Iris pigment epithelial cell (primary cell): ENCODE measurements around the gene GDAP1L1.
"Not testable (repeated sequence)": the region's sequence is repeated elsewhere in the genome, so short reads cannot be mapped to it uniquely, and the experiment has no call there.

Experiments
- DNase-seq: peaks from one replicate; pipeline ENCODE4 v3.0.0-alpha.2; 2011; ENCODE audit warnings: low read depth

Gene GDAP1L1

DNA sequence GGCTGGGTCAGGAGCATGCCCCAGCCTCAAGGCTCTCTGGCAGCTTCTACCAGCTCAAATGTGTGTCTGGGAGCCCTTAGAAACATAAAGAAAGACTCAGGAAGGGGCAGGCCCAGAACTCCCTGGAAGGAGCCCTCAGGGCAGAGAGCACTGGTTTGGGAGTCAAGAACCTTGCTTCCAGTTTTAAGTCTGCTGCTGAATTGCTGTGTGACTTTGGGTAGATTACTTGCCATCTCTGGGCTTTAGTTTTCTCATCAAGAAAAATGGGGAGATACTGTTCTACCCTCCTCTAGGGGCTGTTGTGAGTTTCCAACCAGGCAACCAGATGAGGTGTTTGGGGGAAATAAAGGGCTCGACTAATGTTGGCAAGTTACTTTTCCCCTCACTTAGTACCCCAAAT, 8.8 kb downstream of the GDAP1L1 start:
- no peak for DNase-seq

DNA sequence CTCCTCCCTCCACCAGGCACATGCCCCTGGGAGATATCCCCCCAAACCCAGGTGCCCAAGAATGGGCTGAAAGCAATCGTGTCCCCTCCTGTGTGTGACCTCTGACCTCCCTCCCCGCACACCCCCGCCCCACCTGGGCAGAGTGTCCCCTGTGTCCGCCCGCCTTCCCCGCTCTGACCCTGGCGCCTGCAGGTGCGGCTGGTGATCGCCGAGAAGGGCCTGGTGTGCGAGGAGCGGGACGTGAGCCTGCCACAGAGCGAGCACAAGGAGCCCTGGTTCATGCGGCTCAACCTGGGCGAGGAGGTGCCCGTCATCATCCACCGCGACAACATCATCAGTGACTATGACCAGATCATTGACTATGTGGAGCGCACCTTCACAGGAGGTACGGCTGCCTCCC, 9.9 kb downstream of the GDAP1L1 start:
- no peak for DNase-seq

DNA sequence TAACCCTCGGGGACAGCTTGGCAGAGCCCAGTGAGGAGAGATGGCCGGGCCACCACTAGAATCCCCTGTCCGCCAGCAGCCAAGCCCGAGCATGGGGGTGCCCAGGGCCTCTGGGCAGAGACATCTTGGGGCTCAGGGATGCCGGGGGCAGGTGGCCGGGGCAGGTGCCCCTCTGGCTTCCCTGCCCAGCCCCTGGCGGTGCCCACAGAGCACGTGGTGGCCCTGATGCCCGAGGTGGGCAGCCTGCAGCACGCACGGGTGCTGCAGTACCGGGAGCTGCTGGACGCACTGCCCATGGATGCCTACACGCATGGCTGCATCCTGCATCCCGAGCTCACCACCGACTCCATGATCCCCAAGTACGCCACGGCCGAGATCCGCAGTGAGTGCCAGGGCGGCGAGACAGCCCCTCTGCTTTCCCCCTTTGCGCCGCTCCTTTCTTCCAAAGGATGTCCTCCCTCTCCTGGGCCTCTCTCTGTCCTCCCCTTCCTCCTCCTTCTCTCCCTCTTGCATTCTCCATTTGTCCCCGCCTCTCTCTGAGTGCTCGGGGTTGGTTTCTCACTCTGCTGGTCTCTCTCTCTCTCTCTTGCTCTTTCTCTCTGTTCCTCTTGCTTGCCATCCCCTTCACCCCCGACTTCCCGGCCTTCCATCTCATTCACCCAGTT, 11.2 kb downstream of the GDAP1L1 start:
- DNase-seq = no peak

DNA sequence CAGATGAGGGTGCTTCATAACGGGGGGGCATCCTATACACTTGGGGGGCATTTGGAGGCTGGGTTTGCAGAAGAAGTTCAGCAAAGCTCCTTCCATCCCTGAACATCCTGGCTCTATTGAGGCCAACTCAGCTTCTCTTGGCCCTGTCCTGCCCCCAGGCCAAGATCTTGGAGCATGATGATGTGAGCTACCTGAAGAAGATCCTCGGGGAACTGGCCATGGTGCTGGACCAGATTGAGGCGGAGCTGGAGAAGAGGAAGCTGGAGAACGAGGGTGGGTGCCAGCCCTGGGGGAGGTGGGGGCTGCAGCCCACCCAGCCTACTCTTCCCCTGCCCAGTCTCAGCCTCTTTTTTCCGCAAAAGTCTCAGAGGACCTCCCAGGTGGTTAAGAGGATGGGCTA, 17.2 kb downstream of the GDAP1L1 start:
- no peak for DNase-seq

DNA sequence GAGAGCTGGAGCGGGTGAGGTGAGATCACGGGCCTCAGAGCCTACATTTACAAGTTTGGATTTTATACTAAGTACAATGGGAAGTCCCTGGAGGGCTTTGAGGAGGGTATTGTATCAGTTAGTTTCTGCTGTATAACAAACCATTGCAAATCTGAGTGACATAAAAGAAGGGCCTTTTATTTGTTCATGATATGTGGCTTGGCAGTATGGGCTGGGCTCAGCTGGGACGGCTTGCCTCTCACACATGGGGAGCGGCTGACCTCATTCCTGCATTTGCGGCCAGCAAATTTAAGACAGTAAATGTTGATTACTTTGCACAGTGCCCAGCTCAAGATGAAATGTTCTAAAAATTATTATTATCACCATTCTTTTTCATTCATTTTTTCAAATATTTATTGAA, 21.7 kb downstream of the GDAP1L1 start:
- no peak for DNase-seq

DNA sequence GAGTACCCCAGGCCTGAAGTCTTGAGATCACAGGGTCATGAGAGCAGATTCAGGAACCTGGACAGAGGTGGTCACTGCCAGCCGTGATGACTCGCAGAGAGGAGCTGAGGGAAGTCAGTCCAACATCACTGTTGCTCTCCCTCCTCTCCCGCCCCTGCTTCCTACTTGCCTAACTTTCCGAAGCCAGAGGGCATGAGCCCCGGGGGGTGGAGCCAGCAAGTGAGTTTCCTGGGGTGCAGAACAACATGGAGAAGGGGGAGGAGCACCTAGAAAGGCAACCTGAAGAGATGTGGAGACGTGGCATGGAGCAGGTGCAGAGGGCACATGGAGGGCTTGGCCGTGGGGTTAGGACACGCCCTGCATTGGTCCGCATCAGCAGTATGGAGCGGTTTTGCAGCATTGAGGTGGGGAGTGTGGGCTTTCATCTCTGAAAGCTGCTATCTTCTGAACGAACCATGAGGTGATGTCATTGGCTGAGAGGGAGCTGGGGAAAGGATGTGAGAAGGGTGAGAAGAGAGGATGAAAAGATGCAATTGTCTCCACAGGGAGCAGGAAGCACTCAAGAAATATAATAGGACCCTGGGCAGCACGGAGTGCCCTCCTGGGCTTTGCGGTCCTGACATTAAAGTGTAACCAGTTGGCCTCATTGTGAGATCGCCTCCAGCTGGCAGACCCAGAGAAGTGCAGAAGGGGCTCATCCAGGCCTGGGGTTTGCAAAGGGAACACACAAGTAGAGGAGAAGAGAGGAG, 25.0 kb downstream of the GDAP1L1 start:
- no peak for DNase-seq

DNA sequence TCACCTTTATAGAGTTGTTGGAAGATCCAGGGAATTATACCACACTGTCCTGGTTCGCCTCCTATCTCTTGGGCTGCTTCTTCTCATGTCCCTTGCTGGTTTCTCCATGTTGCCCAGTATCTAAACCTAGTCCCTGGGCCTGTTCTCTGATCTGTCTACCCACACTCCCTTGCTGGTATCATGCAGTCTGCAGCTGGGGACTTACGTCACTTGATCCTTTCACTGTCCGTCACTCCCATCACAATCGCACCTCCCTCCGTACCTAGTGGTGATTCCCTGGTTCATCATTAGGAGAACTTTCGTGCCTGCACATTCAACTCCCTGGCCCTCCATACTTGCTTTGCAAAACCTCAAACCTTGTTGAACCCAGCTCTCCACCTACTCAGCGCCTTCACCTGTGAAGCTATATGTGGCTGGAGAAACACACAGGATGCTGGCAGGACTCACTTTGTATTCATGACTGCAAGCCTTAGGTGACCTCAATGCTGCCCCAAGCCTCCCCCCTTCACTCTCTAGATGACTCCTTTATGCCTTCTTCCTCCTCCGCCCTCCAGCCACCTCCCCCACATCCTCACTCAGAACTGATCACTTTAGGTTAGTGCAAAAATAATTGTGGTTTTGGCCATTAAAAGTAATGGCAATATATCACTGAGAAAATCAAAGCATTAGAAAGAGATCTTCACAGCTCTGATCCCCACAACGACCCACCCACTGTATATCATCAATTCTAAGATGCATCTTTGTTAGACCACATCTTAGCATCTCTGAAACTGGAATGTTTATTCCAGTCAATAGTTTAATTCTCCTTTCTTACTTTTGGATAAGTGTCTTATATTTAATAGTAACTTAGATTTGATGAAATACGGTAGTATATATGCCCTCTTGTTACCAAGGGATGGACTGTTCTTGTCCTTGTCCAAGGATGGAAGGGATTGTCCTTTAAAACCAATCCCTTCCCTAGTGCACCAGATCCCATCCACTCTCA, 26.4 kb downstream of the GDAP1L1 start:
- DNase-seq = no peak

DNA sequence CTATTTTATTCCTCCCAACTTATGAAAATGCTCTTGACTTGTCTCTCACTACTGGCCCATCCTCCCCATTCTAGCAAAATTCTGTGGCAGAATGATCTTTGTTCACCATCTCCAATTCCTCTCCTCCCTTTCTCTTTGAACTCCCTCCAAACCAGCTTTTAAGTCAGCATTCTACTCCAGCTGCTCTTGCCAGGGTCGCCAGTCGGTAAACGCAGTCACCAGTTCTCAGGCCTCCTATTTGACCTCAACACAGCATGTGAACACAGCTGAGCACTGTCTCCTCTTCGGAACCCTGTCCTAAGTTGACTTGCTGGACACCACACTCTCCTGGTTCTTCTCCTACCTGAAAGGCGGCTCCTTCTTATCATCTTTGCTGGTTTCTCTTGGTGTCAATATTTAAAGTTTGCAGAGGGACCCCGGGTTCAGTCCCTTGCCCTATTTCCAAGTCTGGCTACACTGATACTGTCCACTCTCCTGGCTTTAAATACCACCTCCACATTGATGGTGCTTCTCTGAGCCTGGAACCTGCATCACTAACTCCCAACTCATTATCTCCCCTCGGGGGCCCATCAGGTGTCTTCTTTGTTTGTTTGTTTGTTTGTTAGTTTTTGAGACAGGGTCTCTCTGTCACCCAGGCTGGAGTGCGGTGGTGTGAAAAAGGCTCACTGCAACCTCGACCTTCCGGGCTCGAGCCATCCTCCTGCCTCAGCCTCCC, 27.4 kb downstream of the GDAP1L1 start:
- DNase-seq = no peak

DNA sequence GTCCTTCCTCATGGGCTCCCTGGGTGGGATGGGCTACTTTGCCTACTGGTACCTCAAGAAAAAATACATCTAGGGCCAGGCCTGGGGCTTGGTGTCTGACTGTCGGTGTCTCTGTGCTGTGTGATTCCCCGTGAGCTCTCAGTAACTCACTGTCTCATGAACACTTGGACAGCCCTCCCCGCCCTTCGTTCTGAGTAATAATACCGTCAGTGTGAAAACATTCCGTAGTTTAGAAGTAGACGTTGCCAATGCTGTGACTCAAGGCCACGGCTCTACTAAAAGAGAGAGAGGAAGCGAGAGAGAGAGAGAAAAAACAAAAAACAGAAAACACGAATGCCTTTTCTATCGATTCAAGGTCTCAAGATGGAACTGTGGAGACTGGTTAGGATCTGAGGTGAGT, 32.1 kb downstream of the GDAP1L1 start:
- DNase-seq = peak; percentile 75

DNA sequence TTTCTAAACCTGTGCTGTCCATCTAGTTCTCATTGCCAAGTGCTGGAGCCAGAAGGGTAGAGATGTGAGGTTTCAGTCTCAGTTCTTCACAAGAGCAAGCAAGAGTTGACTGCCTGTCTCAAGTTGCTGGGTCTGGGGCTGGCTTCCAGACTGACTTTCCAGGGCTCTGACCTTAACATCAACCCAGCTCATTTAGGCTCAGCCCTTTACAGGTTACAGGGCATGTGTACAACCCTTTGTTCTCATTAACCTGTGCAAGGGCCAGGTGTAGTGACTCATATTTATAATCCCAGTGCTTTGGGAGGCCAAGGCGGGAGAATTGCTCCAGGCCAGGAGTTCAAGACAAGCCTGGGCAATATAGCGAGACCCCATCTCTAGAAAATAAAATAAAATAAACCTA, 33.3 kb downstream of the GDAP1L1 start:
- DNase-seq = no peak

DNA sequence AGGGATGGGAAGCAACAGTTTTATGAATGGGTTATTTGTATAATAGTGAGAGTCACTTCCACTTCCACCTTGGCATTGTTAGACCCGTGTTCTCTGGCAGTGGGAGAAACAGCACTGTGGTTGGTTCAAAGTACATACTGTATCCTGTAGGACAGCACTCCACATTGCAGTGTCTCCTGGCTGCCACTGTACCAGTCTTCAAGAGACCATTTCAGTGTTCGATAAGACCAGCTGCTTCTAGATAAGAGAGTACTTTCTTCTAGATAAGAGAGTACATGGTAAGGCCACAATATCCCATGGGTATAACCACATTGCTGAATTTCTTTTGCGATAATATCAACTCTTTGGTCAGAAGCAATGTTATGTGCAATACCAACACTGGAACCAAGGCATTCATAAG, 35.1 kb downstream of the GDAP1L1 start:
- no peak for DNase-seq

DNA sequence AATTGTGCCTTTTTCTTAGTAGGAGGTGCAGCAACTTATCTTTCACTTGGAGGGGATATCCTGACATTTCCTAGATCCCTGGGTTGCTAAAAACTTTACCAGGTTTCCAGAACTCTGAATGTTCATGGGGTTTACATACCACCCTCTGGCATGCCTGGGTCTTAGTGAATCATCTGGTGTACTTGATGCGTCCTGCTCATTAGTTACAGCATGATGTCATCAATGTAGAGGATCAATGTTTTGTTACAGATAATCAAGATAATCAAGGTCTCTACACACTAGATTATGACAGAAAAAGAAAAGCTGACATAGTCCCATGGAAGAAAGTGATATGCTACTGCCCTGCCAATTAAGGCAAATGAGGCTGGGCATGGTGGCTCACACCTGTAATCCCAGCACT, 36.9 kb downstream of the GDAP1L1 start:
- DNase-seq = no peak

DNA sequence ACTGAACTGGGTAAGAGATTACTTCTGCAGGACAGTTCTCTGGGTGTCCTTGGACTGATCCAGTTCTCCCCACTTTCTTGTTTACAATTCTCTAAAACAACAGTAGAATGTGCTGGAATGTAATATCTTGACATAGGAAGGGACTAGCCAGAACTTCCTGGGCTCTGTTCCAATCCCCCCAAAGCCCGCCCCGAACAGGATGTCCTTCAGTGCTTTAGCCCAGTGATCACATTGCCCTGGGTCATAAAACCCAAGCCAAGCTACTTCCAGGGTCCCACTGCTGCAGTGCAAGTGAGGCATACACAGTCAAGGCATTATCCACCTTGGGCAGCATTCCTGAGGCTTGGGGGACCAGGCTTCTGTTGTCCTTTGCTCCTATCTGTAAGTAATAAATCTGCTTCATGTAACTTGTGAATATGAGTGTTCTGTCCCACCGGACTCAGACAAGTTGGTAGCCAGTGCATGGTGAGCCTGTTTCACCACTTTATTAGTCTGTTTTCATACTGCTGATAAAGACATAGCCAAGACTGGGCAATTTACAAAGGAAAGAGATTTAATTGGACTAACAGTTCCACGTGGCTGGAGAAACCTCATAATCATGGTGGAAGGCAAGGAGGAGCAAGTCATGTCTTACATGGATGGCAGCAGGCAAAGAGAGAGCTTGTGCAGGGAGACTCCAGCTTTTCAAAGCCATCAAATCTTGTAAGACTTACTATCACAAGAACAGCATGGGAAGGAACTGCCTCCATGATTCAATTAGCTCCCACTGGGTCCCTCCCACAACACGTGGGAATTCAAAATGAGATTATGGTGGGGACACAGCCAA, 40.4 kb downstream of the GDAP1L1 start:
- peak; percentile 28 for DNase-seq

DNA sequence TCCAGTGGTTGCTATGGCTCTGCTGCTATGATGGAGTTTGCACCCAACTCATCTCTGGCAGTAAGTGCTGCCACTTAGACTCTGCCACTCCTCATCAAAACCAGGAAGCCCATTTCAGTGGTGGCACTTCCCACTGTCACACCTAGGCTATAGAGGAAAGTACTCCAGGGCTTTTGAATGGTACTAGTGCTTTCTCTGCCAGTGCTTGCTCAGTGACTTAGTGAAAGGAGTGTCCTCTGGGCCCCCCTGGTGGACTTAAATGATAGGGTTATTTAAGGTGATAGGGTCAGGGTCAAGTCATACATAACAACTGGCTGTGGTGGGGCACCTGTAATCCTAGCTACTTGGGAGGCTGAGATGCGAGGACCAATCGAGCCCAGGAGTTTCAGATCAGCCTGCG, 41.1 kb downstream of the GDAP1L1 start:
- DNase-seq = no peak

DNA sequence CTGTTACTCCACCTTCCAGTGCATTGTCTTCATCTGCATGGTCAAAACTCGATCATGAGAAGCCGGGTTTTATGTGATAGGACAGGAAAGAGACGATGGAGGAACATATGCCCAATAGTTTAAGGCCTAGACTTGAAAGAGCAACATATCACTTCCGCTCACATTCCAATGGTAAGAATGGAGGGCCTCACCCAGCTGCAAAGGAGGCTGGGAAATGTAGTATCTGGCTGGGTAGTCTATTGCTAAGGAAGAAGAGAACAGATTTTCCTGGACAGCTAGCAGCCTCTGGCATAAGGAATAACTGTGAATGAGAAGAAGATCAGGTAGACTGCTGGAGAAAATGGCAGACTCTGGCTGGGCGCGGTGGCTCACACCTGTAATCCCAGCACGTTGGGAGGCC, 44.6 kb downstream of the GDAP1L1 start:
- DNase-seq = no peak

DNA sequence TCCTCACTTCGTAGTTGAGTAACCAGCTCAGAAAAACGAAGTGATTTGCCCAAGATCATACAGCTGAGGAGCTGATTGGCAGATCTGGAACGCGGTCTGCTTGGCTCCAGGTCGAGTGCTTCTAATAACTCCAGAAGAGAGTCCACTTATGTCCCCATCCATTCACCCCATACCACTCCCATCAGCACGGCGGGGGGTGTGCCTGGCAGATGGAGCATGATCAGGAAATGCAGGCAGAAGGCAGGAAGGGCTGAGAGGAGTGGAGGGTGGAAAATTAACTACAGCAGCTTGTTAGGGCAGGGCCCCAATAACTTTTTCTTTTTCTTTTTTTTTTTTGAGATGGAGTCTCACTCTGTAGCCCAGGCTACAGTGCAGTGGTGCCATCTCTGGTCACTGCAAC, 48.9 kb downstream of the GDAP1L1 start:
- no peak for DNase-seq

DNA sequence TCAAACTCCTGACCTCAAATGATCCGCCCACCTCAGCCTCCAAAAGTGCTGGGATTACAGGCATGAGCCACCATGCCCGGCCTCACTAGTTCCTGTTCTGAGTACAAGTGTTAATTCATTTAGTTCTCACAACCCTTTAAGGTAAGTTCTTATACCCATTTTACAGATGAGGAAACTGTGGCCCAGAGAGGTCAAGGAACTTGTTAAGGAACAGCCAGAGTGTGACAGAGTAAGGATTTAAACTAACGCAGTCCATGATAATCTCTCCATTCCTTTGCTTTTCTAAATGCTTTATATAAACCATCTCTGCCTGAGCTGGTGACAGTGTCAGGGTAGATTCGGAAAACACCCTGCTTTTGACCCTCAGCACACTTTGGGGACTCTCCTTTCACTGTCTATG, 50.6 kb downstream of the GDAP1L1 start:
- no peak for DNase-seq

DNA sequence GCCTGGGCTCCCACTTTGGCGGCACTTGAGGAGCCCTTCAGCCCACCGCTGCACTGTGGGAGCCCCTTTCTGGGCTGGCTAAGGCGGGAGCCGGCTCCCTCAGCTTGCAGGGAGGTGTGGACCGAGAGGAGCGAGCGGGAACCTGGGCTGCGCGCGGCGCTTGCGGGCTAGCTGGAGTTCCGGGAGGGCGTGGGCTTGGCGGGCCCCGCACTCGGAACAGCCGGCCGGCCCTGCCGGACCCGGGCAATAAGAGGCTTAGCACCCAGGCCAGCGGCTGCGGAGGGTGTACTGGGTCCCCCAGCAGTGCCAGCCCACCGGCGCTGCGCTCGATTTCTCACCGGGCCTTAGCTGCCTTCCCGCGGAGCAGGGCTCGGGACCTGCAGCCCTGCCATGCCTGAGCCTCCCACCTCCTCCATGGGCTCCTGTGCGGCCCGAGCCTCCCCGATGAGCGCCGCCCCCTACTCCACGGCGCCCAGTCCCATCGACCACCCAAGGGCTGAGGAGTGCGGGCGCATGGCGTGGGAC, 52.0 kb downstream of the GDAP1L1 start:
- not testable (repeated sequence) for DNase-seq

DNA sequence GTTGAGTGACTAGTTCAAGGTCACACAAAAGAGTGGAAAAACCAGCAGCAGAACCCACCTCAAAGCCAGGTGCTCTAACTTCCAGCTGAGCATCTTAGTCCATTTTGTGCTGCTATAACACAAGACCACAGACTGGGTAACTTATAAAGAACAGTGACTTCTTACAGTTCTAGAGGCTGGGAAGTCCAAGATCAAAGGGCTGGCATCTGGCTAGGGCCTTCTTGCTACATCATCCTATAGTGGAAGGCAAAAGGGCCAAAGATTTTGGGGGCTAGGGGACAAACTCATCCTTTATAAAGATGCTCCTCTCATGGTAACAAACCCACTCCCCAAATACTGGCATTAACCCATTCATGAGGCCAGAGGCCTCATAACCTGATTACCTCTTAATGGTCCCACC, 54.2 kb downstream of the GDAP1L1 start:
- no peak for DNase-seq

DNA sequence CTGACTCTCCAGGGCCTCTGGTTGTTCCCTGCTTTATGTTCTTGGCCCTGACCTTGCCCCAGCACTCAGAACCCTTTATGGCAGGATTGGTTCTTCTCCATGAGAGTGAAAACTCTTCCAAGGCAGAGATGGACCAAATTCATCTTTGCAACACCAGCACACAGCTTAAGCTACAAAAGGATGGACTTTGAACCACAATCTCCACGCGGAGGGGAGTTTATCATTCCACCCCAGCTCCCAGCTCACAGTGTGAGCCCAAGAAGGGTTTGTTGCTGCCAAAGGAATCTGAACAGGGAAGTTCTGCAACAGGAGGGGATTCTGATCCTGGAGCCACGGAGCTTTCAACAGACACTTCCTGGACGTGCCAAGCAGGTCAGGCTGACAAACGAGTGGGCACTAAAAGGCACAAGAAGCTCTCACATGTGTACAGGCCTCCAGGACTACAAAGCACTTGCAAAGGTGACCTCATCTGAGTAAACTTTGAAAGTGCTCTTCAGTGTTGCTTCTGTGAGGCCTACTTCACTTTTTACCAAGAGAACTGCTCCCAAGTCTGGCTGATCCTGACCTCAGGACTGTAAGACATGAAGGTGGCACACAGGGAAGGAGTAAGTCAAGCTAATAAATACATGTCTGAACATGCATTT, 55.0 kb downstream of the GDAP1L1 start:
- DNase-seq = no peak
